Glomerular endothelial cell (primary cell): ENCODE measurements around the gene NEDD4. TPM values are rescaled to one million over a fixed set of nuclear protein-coding genes. Genes with fewer than 3 reads are reported as not detected.
"Not testable (repeated sequence)": the region's sequence is repeated elsewhere in the genome, so short reads cannot be mapped to it uniquely, and the experiment has no call there.

Experiments
- DNase-seq: peaks from one replicate; pipeline ENCODE4 v3.0.0-alpha.2; 2011; ENCODE audit warnings: low read depth, low spot score; ENCODE audit errors: extremely low read depth
- total RNA-seq: library from RNA; depleted of rRNA; stranded (reverse); fragments of >200 nt; gene quantifications from 2 replicates; pipeline ENCODE4 v1.2.3, GENCODE V29; 2015

NEDD4 gene
- total RNA-seq, 1 donor from 2014 or later = 39.3 TPM

DNA sequence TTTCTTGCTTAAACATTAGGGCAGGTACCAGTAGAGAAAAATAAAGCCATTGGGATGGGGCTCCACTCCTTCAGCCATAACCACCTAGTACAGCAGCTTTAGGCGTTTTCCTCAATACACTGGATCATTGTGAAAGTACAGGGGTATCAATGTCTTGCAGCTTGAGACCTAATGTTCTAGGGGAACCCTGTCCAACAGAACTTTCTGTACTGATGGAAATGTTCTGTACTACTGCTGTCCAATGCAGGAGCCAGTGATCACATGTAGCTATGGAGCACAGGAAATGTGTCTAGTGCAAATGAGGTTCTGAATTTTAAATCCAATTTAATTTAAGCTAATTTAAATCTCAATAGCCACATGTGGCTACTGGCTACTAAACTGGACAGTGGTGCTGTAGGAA, 93.9 kb downstream of the NEDD4 start:
- no peak for DNase-seq

DNA sequence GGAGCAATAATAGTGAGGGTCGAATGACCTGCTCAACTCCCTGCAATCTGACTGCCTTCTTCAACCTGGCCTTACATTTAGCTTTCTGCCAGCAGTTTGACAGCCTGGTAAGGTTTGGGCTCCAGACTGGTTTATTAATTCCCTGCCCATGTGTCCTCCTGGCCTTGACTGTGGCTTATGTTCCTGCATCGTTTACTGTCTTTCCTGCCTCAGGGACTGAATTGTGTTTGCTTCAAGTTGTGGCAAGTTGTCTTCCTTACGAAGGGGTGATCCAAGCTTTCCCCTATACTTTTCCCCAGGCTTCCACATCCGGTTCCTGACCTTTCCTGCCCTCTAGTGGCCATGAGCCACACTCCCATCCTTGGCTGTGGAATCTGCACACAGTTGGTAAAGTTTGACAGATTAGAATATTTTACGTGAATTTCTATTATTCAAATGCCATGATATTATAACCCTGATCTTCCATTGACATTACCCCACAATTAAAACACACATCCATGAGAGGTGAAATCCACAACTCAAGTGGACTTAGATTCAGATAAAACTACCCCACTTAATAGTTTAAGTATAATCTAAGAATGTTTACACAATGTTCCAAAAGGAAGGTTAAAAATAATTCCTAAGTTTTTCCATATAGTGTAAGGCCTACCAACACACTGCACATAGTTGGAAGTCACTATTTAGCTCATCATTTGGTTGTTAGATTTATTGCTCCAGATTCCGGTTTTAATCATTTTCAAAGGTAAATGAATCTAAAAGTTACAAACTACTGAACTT, 95.7 kb downstream of the NEDD4 start:
- DNase-seq = no peak

DNA sequence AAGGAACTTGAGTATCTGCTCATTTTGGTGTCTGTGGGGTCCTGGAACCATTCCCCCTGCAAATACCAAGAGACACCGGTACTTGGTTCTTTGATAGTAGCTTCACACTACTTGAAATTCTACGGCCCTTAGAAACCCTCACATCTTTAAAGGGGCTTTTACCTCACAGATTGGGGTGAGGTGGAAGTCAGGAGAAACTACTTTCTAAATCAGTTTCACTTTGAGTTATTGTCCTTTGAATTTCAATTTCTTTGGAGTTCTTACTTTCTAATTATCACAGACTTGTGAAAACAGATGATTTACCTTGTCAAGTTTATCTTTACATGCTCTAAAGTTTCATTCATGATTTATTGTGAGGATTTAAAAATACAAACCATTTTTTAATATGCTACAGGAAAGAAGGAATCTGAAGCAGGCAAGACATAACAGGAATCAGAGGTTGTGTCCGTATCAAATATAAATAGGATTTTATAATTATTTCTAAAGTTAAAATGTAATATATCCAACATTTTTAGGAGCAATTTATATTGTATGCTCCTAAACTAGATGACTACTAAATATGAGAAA, 98.9 kb downstream of the NEDD4 start:
- no peak for DNase-seq

DNA sequence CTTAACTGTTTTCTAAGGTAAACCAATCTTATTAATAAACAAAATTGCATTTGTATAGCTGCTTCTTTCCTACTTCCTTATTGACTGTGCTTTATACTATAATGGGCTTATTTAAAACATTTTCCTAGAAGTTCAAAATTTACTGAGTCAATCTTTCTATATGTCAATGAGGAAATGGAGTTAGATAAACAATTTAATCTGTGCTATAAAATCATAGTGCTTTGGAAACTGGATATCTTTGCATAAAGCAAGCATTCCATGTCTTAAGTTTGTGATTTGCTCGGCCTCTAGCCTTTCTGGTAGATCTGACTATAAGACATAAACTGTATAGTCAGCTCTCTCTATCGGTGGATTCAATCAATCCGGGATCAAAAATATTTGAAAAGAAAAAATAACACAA, 99.6 kb downstream of the NEDD4 start:
- no peak for DNase-seq

DNA sequence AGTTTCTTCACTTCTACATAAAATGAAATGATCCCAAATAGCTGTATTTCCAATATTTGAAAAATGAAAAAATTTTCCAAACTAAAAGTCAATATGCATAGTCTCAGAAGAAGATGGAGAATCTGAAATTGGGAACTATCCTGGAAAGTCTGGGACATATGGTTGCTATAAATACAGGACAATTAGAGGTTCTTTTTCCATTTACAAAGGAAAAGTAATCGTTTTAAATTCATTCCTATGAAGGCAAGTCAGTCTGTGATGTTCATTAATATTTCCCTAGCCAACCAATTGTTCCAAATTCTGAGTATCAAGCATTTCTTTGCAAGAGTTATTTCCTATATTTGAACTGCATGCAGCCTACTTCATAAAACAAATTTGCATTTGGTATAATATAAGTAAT, 102.2 kb downstream of the NEDD4 start:
- DNase-seq = no peak

DNA sequence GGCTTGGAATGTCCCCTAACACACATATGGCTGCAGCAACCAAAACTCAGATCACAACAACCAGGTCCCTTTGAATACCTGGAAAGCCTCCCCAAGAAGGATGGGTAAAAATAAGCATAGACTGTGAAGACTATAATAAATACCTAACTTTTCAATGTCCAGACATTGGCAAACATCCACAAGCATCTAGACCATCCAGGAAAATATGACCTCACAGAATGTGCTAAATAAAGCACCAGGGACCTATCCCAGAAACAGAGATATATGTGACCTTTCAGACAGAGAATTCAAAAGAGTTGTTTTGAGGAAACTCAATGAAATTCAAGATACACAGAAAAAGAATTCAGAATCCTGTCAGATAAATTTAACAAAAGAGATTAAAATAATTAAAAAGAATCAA, 109.2 kb downstream of the NEDD4 start:
- no peak for DNase-seq

DNA sequence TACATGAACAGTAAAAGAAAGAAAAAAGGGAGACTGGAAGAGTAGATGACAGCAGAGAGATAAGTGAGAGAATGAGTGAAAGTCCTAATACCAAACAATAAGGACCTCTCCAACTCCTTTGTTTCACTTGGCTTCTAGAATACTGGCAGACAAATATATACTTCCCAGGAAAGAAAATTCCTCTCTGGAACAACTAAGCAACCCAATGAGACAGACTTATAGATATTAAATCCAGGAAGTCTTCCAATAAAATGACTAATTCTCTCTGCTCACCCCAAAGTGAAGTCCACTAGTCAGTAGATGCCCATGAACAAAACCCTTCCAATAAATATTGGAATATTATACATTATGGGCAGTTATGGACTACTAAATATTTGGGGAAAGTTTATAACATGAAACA, 114.2 kb downstream of the NEDD4 start:
- no peak for DNase-seq

DNA sequence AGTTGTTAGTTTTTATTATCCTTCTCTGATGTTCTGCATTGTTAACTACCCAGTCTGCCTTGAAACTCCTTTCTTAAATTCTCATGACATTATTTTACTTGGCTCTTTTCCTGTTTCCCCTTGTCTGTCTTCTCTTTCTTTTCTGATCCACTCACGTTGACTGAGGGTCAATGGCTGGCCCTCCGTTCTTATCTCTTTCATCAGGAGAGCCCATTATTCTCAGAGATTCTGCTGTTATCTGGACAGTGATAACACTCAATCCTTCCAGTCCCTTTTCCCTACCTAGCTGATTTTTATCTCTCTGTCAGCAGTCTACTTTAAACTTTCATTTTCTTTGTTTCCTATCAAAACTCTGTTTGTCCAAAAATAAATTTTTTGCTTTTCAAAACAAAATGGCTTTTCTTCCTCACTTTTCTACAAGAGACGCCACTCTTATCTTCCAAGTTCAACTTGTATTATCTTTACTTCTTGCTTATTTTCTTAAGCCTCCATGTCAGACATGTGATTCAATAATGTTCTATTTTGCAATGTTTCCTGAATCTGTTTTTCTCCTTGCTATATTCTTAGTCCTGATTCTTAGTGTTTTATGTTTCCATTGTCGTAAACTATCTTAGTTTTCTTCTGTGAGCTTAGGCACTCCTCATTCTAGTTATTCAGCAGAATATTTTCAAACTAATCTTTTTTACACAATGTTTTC, 120.2 kb downstream of the NEDD4 start:
- no peak for DNase-seq

DNA sequence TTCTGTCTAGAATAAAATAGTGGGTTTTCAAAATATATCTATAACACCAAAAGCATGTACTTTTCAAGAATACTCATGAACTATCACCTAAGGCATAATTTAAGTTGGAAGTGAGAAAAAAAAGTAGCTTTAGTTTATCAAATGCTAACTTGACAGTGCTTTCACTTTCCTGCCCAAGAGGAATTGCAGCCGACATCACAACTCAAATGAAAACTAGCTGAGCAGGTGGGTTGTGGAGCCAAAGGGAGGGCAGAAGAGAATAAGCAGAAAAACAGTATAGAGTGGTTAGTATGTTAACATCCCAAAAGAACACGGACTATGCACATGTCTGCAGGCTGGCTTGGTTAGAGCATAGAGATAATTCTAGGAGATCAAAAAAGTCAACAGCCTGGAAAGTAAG, 120.9 kb downstream of the NEDD4 start:
- DNase-seq = no peak

DNA sequence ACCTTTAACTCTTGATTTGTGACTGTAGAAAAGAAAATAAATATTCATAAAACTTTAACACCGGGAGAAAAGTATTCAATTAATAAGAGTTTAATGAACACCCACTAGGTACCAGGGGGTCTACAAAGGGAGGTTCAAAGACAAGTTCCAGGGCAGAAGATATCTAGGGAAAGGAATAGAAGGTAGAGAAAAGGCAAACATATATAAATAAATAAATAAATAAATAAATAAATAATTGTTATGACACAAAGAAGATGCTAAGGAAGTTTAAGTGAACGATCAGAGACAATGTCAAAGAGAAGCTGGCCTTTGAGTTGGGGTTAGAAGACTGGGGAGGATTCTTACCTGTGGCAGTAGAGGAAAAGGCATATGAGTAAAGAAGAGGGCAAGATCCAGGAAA, 123.8 kb downstream of the NEDD4 start:
- no peak for DNase-seq

DNA sequence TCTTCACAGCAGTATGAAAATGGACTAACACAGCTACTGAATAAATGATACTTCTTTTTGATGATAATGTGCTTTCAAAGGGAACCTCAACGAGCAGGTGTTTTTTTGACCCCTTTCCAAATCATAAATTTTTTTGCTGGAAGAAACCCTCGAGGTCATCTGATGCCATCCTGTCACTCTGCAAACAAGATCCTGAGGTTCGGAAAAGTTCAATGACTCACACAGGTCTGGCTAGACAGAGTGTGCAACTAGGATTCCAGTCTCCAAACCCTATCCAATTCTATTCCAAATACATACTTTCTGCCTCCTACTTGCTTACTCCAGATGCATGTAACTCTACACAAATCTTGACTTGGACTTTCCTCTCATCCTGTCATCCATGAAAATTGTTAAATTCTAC, 124.7 kb downstream of the NEDD4 start:
- DNase-seq = no peak

DNA sequence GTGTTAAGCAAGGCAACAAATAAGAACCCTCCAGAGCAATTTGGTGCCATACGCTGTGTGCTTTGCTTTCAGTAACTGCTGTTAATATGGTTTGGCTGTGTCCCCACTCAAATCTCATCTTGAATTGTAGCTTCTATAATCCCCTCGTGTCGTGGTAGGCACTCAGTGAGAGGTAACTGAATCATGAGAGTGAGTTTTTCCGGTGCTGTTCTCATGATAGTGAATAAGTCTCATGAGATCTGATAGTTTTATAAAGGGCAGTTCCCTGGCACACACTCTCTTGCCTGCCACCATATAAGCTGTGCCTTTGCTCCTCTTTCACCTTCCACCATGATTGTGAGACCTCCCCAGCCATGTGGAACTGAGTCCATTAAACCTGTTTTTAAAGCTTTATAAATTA, 125.1 kb downstream of the NEDD4 start:
- not testable (repeated sequence) for DNase-seq

DNA sequence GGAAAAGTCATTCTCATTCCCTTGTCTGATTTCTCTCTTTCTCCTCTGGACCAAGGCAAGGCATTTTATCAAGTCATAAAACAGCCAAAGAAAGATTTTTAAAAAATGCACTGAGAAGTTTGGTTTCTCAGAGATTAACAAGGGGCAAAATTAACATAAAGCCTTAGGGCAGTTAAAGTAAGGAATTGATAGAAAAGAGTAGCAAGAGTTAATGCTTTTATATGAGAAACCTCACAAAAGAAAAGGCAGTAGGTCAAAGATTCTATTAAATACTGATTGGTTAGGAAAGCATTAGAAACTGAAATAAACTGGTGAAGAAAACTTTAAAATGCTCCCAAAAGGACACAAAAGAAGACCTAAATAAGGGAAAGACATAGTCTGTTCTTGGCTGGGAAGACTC, 129.5 kb downstream of the NEDD4 start:
- DNase-seq = no peak

DNA sequence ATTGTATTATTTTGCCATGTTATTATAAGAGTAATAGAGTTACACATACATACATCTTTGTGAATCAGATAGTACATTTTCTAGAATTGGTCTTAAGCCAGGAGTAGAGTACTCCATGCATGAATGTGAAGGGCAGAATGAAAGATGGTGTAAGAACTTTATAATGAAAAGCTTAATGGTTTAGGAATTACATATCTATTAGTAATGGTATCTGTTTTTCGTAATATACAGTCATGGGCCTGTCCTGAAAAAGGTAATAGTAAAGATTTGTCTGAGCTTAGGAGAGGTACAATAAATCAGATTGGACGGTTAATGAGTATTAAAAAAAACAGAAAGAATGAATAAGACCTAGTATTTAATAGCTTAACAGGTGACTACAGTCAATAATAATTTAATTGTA, 132.3 kb downstream of the NEDD4 start:
- DNase-seq = no peak

DNA sequence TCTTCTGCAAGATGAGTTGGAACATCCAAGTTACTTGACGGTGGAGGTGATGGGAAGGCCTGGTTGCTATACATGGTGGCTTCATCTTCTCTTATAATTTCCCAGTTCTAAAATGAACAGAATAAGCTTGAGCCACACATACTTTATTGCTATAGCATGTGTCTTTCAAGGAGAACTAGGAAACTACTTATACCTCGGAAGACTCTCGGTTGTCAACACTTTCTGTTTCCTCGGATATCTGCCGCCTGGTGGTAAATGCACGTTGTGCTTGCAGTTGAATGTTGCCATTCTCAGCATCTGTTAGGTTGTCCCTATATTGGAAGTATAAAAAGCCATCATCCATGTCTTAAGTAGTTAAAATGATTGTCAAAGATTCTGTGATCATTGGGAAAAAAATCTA, 132.9 kb downstream of the NEDD4 start:
- no peak for DNase-seq

DNA sequence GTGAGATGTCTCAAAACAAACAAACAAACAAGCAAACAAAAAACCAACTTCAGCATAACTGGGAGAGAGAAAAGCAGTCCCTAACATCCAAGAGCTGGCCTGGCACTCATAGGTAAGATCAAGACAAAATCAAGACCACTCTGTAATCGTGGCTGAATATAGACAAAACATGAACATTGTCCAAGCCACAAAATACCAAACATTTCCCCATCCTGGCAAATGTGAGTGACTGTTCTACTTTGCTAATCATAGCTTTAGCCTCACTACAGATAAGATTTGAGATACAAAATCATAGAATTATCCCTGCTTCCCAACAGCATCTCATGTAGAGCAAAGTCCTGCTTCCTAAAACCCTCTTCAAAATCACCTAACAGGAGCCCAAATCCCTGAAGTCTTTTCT, 133.7 kb downstream of the NEDD4 start:
- DNase-seq = no peak

DNA sequence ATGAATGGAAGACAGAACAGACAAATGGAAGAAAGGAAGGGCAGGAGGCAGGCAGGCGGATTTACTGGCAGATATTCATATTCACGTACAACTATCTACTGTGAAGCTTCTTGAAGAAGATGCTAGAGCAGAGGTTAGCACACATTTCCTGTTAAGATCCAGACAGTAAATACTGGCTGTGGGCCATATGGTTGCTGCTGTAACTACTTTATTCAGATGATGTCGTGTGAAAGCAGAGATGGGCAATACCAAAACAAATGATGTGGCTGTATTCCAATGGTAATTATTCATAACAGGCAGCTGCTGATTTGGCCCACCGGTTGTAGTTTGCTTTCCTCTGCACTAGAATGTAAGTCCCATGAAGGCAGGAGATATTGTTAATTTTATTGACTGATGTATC, 134.8 kb downstream of the NEDD4 start:
- no peak for DNase-seq

DNA sequence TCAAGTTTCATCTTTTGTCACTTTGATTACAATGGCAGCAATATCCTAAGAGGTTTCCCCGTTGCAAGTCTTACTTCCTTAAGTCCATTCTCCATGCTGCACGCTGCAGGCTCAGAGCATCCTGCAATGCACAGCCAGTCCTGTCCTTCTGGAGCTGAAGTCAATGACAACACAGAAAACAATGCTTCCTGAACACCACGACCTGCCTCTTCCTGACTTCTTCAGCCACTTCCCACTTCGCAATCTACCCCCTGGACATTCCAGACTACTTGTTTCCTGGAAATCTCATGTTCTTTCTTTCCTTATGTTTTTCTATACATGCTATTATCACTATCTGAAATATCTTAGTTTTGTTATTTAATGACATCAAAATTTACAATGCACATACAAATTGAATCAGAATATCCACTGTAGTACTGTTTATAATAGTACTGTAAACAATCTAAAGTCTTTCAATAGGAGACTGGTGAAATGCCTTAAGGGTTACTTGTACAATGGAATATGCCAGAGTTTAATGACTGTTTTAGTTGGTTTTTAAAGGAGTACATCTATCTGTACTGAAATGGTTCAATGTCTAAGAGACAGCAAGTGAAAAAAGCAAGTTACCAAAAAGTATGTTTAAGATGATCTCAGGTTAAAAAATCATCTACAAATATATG, 136.8 kb downstream of the NEDD4 start:
- no peak for DNase-seq

DNA sequence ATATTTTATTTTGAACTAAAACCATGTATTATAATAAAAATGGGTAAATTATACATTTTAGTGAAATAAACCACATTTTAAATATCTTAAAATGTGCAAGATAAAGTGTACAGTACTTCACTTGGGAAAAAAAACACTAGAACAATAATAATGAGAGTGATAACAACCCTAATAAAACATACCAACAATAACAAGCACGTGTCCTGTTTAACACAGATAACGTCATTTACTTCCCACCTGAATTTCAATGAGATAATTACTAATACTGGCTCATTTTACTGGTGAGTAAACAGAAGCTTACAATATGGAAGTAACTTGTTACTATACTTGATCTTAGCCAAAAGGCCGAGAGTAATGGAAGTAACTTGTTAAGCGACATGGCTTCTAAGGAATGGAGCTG, 140.3 kb downstream of the NEDD4 start:
- no peak for DNase-seq

DNA sequence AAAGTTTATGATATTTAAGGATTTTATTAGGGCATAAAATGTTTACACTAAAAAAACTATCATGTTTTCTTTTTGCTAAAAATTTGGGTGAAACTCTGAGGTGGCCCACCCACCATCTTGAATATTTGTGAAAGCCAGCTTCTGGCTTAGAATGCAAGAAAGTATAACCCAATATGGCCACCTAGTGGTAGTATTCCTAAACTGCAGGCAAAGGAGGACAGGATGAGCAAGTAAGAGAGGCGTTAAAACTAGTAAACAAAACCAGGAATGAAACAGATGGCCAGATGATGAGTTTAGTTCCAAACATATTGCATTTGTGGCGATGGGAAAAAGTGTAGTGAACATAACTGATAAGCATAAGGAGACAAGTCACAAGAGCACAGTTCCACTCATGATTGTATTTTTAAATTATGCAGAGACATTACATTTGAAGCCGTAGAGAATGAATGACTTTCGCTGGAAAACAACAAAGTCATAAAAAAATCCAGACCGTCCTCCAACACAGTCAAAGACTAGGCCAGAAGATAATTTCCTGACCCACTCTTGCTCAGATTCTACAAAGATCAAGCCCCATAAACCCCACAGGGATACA, 147.2 kb downstream of the NEDD4 start:
- DNase-seq = peak; percentile 72

DNA sequence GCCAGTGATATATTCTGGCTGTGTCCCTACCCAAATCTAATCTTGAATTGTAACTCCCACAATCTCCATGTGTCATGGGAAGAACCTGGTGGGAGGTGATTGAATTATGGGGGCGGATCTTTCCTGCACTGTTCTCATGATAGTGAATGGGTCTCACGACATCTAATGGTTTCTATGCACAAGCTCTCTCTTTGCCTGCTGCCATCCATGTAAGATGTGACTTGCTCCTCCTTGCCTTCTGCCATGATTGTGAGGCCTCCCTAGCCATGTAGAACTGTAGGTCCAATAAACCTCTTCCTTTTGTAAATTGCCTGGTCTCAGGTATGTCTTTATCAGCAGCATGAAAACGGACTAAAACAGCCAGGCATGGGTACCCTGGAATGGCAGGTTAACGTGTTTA, 150.5 kb downstream of the NEDD4 start:
- DNase-seq = not testable (repeated sequence)
